ENCODE measurements around the gene COX15. TPM values are rescaled to one million over a fixed set of nuclear protein-coding genes. Genes with fewer than 3 reads are reported as not detected.

The COX15 gene
- total RNA-seq, result 39.6 TPM
- long read RNA-seq, transcript COX15-201 (9 exons, 2,356 nt), result major isoform, 72 of 79 reads
- long read RNA-seq, partial matches to known transcripts, result 1 of 79 reads
- long read RNA-seq, other reads (novel, unspliced or antisense), result 5 of 79 reads

DNA sequence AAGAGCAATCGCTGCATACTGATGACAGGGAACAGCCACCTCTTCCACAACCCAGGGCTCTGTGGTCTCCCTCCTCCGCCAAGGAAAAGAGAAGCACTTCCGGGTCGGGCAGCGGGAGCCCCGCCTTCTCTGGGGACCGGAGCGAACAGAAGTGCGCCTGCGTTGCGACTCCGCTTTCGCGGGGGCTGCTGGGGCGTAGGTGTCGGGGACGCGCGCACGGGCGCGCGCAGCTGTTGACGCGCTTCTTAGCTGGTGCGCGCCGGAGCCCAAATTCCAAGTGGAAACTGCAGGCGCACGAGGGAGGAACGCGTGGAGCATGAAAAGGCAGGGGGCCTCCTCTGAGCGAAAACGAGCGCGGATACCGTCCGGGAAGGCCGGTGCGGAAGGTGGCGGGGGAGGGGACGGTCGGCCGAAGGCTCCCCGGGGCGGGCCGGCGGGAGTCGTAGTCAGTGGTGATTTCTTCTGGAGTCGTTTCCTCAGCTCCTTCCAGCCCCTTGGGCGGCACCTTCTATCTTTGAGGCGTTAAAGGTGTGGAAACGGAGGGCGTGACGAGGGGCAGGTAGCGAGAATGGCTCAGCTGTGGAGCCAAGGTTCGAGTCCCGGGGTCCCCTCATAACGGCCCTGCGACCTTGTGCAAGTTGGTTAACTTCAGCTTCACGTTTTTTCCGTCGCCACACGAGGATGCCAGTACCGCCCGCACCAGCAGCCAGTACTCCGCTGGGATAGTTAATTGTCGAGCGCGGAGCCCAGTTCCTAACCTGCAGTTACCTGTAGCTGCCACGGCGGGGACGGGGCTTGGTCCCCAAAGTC lies at the start of gene COX15, which contains the start of gene CUTC:
Gene COX15 (minus strand): TSS at position 95 of the 810 bp plus-strand sequence. CDS start 78 bp downstream, at position 17.
Gene CUTC (plus strand): TSS at position 202 of the 810 bp plus-strand sequence. CDS start 115 bp downstream, at position 317.
- TF ChIP-seq, protein P1, sequence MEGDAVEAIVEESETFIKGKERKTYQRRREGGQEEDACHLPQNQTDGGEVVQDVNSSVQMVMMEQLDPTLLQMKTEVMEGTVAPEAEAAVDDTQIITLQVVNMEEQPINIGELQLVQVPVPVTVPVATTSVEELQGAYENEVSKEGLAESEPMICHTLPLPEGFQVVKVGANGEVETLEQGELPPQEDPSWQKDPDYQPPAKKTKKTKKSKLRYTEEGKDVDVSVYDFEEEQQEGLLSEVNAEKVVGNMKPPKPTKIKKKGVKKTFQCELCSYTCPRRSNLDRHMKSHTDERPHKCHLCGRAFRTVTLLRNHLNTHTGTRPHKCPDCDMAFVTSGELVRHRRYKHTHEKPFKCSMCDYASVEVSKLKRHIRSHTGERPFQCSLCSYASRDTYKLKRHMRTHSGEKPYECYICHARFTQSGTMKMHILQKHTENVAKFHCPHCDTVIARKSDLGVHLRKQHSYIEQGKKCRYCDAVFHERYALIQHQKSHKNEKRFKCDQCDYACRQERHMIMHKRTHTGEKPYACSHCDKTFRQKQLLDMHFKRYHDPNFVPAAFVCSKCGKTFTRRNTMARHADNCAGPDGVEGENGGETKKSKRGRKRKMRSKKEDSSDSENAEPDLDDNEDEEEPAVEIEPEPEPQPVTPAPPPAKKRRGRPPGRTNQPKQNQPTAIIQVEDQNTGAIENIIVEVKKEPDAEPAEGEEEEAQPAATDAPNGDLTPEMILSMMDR (IDR thresholded peaks at IDR 0.05; ENCODE audit: borderline replicate concordance), result peak; percentile 31
- no peaks in the 10 kb centered on the region for H3K27me3 ChIP-seq (ENCODE audit: low read depth)
- H3K36me3 ChIP-seq, result peaks cover 32% of the 10 kb centered on the region
- no peaks in the 10 kb centered on the region for H3K9me3 ChIP-seq (replicated peaks)
- peak; percentile 97 for DNase-seq
- intact Hi-C loops (cut with micrococcal nuclease), result no loop called here
- peaks cover 52% of the 10 kb centered on the region for H3K4me1 ChIP-seq
- peak within 1 kb of the TSS; percentile 94 for H3K4me3 ChIP-seq
- peak within 1 kb of the TSS; percentile 97 for H3K27ac ChIP-seq (replicated peaks)

DNA sequence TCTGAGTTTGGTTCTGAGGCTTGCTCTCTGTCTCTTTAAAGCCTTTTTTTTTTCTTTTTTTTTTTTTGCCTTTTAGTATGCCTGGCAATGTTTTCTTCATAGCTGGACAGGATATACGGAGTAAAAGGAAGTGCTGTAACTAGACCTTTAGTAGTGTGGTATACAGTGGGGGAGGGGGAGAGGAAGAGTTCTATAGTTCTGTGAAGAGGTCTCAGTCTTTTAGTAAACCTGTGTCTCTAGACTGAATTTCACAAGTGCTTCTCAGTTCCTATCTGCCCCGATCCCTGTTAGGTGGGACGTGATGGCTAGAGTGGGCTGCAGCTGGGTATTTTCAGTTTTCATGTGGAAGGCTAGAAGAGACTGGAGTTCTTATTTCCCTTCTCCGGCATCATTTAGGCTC lies 47.4 kb upstream of the COX15 start:
- TF ChIP-seq, protein P1 (IDR thresholded peaks at IDR 0.05; ENCODE audit: borderline replicate concordance), result no peak
- H3K4me3 ChIP-seq, result no peak overlapping the region
- H3K9me3 ChIP-seq (replicated peaks), result no peaks in the 10 kb centered on the region
- H3K36me3 ChIP-seq, result no peaks in the 10 kb centered on the region
- no peak overlapping the region for H3K27ac ChIP-seq (replicated peaks)
- DNase-seq, result no peak
- H3K27me3 ChIP-seq (ENCODE audit: low read depth), result no peaks in the 10 kb centered on the region
- no peaks in the 10 kb centered on the region for H3K4me1 ChIP-seq
- intact Hi-C loops (cut with micrococcal nuclease), result no loop called here

DNA sequence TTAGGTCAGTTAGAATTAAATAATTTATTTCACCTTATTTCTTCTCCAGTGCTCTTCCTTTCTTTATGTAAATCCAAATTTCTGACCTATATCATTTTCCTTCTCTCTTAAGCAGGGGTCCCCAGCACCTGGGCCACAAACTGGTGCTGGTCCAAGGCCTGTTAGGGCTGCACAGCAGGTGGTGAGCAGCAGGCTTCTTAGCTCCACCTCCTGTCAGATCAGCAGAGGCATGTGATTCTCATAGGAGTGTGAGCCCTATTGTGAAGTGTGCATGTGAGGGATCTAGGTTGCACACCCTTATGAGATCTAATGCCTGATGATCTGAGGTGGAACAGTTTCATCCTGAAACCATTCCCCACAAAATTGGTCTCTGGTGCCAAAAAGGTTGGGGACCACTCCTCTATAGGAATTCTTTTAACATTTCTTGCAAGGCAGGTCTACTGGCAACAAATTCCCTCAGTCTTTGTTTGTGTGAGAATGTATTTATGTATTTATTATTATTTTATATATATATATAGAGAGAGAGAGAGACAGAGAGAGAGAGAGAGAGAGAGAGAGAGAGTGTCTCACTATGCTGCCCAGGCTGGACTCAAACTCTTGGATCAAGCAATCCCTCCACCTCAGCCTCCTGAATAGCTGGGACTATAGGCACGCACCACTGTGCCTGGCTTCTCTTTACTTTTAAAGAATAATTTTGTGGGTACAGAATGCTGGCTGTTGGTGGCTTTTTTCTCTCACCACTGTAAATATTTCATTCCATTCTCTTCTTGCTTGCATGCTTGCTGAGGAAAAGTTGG lies 46.2 kb upstream of the COX15 start:
- H3K4me3 ChIP-seq, result no peak overlapping the region
- H3K4me1 ChIP-seq, result no peaks in the 10 kb centered on the region
- H3K36me3 ChIP-seq, result no peaks in the 10 kb centered on the region
- TF ChIP-seq, protein P1 (IDR thresholded peaks at IDR 0.05; ENCODE audit: borderline replicate concordance), result no peak
- no peaks in the 10 kb centered on the region for H3K9me3 ChIP-seq (replicated peaks)
- no peak for DNase-seq
- H3K27ac ChIP-seq (replicated peaks), result no peak overlapping the region
- intact Hi-C loops (cut with micrococcal nuclease), result no loop called here
- no peaks in the 10 kb centered on the region for H3K27me3 ChIP-seq (ENCODE audit: low read depth)

DNA sequence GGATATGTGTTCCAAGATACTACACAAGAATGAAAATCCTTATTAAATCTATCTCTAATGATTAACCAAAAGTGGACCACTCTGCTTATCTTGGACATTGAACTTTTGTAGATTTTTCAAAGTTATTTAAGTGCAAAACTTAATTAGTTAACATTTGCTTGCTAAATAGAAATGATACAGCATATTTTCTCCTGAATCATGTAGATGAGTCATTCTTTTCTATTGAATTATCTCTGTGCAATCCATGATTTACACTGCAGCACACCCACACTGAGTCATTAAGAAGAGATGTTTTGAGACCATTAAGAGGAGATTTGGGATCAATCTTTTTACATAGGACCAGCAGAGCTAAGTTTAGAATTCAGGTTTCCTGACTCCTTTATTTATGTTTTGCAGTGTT lies 43.9 kb upstream of the COX15 start:
- no peak overlapping the region for H3K27ac ChIP-seq (replicated peaks)
- H3K9me3 ChIP-seq (replicated peaks), result no peaks in the 10 kb centered on the region
- no peak for DNase-seq
- intact Hi-C loops (cut with micrococcal nuclease), result no loop called here
- no peaks in the 10 kb centered on the region for H3K27me3 ChIP-seq (ENCODE audit: low read depth)
- H3K4me3 ChIP-seq, result no peak overlapping the region
- no peaks in the 10 kb centered on the region for H3K4me1 ChIP-seq
- TF ChIP-seq, protein P1 (IDR thresholded peaks at IDR 0.05; ENCODE audit: borderline replicate concordance), result no peak
- H3K36me3 ChIP-seq, result no peaks in the 10 kb centered on the region

DNA sequence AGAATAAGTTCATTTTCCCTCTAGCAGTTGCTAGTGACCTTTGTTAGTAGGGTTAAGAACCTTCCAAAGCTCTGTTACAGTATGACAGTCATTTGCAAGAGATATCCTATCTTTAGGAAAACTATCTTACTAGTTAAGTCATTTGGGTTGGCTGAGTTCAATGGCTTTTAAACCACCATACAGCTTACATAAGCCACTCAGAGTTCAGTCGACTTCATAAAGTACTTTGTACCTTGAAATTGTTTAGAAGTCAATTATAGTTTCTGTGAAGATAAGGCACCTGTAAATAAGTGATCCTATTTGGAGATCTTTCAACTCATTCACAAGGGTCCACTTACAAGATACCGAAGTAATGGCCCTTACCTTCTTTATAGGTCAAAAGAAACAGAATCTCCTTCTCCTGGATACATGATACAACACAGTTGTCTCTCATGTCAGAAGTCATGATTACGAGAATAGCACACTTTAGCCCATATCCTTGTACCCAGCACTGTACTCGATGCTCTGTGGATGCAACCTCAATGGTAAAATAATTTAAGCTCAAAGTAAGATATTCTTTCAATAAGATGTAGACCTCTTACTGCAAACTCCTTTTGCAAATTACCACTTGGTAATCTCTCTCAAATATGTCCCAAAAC lies 38.6 kb upstream of the COX15 start:
- TF ChIP-seq, protein P1 (IDR thresholded peaks at IDR 0.05; ENCODE audit: borderline replicate concordance), result no peak
- Histone ChIP-seq H3K4me3 (no peak overlapping the region), H3K9me3 (replicated peaks) (no peaks in the 10 kb centered on the region), H3K27ac (replicated peaks) (no peak overlapping the region), H3K27me3 (ENCODE audit: low read depth) (no peaks in the 10 kb centered on the region), H3K36me3 (no peaks in the 10 kb centered on the region), H3K4me1 (no peaks in the 10 kb centered on the region)
- intact Hi-C loops (cut with micrococcal nuclease), result no loop called here
- DNase-seq, result no peak
